H9 (cell line): Measurements from ENCODE around the gene DPF3. TPM values are rescaled to one million over a fixed set of nuclear protein-coding genes. Genes with fewer than 3 reads are reported as not detected.

Experiments used
- DNase-seq: peaks from one replicate; pipeline ENCODE4 v3.0.0-alpha.2; 2017
- H2AFZ ChIP-seq: one replicate; pipeline ENCODE4 v1.6.1; 2013; ENCODE audit warnings: mild to moderate bottlenecking, low read length, control low read depth, moderate library complexity
- H2AK5ac ChIP-seq: 2 replicates; pipeline ENCODE4 v1.6.1; 2013; ENCODE audit warnings: low read length, control low read depth, mixed read lengths; ENCODE audit not compliant: insufficient read length
- H2BK120ac ChIP-seq: one replicate; pipeline ENCODE4 v1.6.1; 2013; ENCODE audit warnings: low read depth, mild to moderate bottlenecking, low read length, control low read depth, inconsistent platforms; ENCODE audit not compliant: poor library complexity, severe bottlenecking
- H2BK12ac ChIP-seq: 2 replicates; pipeline ENCODE4 v1.6.1; 2013; ENCODE audit warnings: low read length, control low read depth, mixed read lengths, low read depth; ENCODE audit not compliant: insufficient read length
- H2BK15ac ChIP-seq: 2 replicates; pipeline ENCODE4 v1.6.1; 2013; ENCODE audit warnings: low read depth, low read length, control low read depth
- H2BK20ac ChIP-seq: one replicate; pipeline ENCODE4 v1.6.1; 2013; ENCODE audit warnings: low read depth, mild to moderate bottlenecking, low read length, control low read depth, inconsistent platforms; ENCODE audit not compliant: poor library complexity, severe bottlenecking
- H2BK5ac ChIP-seq: 2 replicates; pipeline ENCODE4 v1.6.1; 2013; ENCODE audit warnings: low read length, control low read depth, mixed read lengths; ENCODE audit not compliant: insufficient read length
- H3K14ac ChIP-seq: 2 replicates; pipeline ENCODE4 v1.6.1; 2013; ENCODE audit warnings: low read length, control low read depth; ENCODE audit not compliant: insufficient read depth
- H3K18ac ChIP-seq: 2 replicates; pipeline ENCODE4 v1.6.1; 2013; ENCODE audit warnings: low read depth, mild to moderate bottlenecking, mixed read lengths, low read length, control low read depth; ENCODE audit not compliant: insufficient read length
- H3K23ac ChIP-seq: 2 replicates; pipeline ENCODE4 v1.6.1; 2013; ENCODE audit warnings: low read length, control low read depth, mixed read lengths, low read depth; ENCODE audit not compliant: insufficient read length
- H3K23me2 ChIP-seq: 2 replicates; pipeline ENCODE4 v1.6.1; 2013; ENCODE audit warnings: low read depth, mild to moderate bottlenecking, mixed read lengths, low read length, control low read depth; ENCODE audit not compliant: insufficient read length, poor library complexity, severe bottlenecking
- H3K27ac ChIP-seq: 2 replicates; pipeline ENCODE4 v1.5.1; 2013; ENCODE audit warnings: low read length, control low read depth, mixed read lengths, low read depth; ENCODE audit not compliant: insufficient read length
- H3K27me3 ChIP-seq: 2 replicates; pipeline ENCODE4 v1.6.1; 2013; ENCODE audit warnings: low read length, control low read depth, inconsistent platforms; ENCODE audit not compliant: insufficient read depth
- H3K4ac ChIP-seq: 2 replicates; pipeline ENCODE4 v1.6.1; 2013; ENCODE audit warnings: low read depth, mild to moderate bottlenecking, control low read depth, inconsistent platforms, low read length, moderate library complexity
- H3K4me1 ChIP-seq: 2 replicates; pipeline ENCODE4 v1.6.1; 2013; ENCODE audit warnings: low read length, control low read depth, inconsistent platforms; ENCODE audit not compliant: insufficient read depth
- H3K4me2 ChIP-seq: 2 replicates; pipeline ENCODE4 v1.6.1; 2013; ENCODE audit warnings: low read length, control low read depth, mixed read lengths; ENCODE audit not compliant: insufficient read length, insufficient read depth
- H3K56ac ChIP-seq: 2 replicates; pipeline ENCODE4 v1.6.1; 2013; ENCODE audit warnings: low read depth, mild to moderate bottlenecking, mixed read lengths, low read length, control low read depth; ENCODE audit not compliant: insufficient read length
- H3K79me1 ChIP-seq: 2 replicates; pipeline ENCODE4 v1.6.1; 2013; ENCODE audit warnings: low read depth, mild to moderate bottlenecking, moderate library complexity, low read length, control low read depth, inconsistent platforms; ENCODE audit not compliant: insufficient read depth, poor library complexity, severe bottlenecking
- H3K79me2 ChIP-seq: 2 replicates; pipeline ENCODE4 v1.6.1; 2013; ENCODE audit warnings: low read length, control low read depth, inconsistent platforms; ENCODE audit not compliant: insufficient read depth
- H3K9ac ChIP-seq: 2 replicates; pipeline ENCODE4 v1.6.1; 2013; ENCODE audit warnings: low read length, control low read depth, mixed read lengths; ENCODE audit not compliant: insufficient read length; ENCODE audit errors: extremely low read depth
- H3K9me3 ChIP-seq: one replicate; pipeline ENCODE4 v1.6.1; 2013; ENCODE audit warnings: low read depth, low read length, inconsistent platforms; ENCODE audit not compliant: control insufficient read depth
- H3T11ph ChIP-seq: one replicate; pipeline ENCODE4 v1.6.1; 2013; ENCODE audit warnings: mild to moderate bottlenecking, low read length, control low read depth, inconsistent platforms
- H4K20me1 ChIP-seq: one replicate; pipeline ENCODE4 v1.6.1; 2013; ENCODE audit not compliant: control insufficient read depth, insufficient read length, insufficient read depth
- H4K5ac ChIP-seq: 2 replicates; pipeline ENCODE4 v1.6.1; 2013; ENCODE audit warnings: low read depth, mild to moderate bottlenecking, mixed read lengths, low read length, control low read depth; ENCODE audit not compliant: insufficient read length
- H4K8ac ChIP-seq: replicated peaks from 2 replicates; pipeline ENCODE4 v1.6.1; 2013; ENCODE audit warnings: low read length, control low read depth, mixed read lengths, low read depth; ENCODE audit not compliant: insufficient read length
- H4K91ac ChIP-seq: 2 replicates; pipeline ENCODE4 v1.6.1; 2013; ENCODE audit warnings: low read depth, mild to moderate bottlenecking, moderate library complexity, mixed read lengths, low read length, control low read depth; ENCODE audit not compliant: insufficient read length
- H3K27ac Mint-ChIP-seq, 3 experiments: 2 replicates in 2 of 3; 3 replicates in 1 of 3; pipeline ENCODE4 v1.8.0; 2020 to 2021; ENCODE audit warnings: mixed read lengths in 3 of 3, mild to moderate bottlenecking in 1 of 3, moderate library complexity in 1 of 3
- H3K27me3 Mint-ChIP-seq: 2 replicates; pipeline ENCODE4 v1.8.0; 2021; ENCODE audit warnings: low read depth, mild to moderate bottlenecking, moderate library complexity, mixed read lengths
- H3K36me3 Mint-ChIP-seq, 3 experiments: 2 replicates in 2 of 3; 3 replicates in 1 of 3; pipeline ENCODE4 v1.8.0; 2020 to 2021; ENCODE audit warnings: low read depth in 3 of 3, mixed read lengths in 3 of 3; ENCODE audit not compliant: insufficient read depth in 1 of 3
- H3K4me1 Mint-ChIP-seq, 2 experiments: 2 replicates each; pipeline ENCODE4 v1.8.0; 2020; ENCODE audit warnings: mixed read lengths in 2 of 2
- H3K4me3 Mint-ChIP-seq, 2 experiments: 2 replicates in 1 of 2; 3 replicates in 1 of 2; pipeline ENCODE4 v1.8.0; 2020 to 2021; ENCODE audit warnings: mild to moderate bottlenecking in 2 of 2, mixed read lengths in 2 of 2, moderate library complexity in 1 of 2
- H3K9me3 Mint-ChIP-seq, 2 experiments: 2 replicates in 1 of 2; 3 replicates in 1 of 2; pipeline ENCODE4 v1.8.0; 2020; ENCODE audit warnings: mild to moderate bottlenecking in 2 of 2, mixed read lengths in 2 of 2, moderate library complexity in 1 of 2
- CTCF ChIP-seq: fragments of 200-600 bp; sonication (generic); conservative IDR thresholded peaks from 3 replicates; pipeline ENCODE4 v1.8.0; 2021; ENCODE audit warnings: antibody characterized with exemption, mild to moderate bottlenecking
- WGBS: extraction: QIAGEN DNeasy Blood & Tissue Kit; methylation state at CpG from one replicate; pipeline ENCODE4 v1.1.7; 2013; ENCODE audit warnings: missing lambda C conversion rate, low lambda C conversion rate, mixed read lengths; ENCODE audit not compliant: insufficient read length; ENCODE audit errors: extremely low coverage; 5-methylcytosine and 5-hydroxymethylcytosine counted together
- total RNA-seq: library from RNA; stranded (reverse); gene quantifications from 2 replicates; pipeline ENCODE4 v1.2.1, GENCODE V29; 2021

Gene DPF3
- total RNA-seq, 1 experiment from 2014 or later, result not detected

- H2BK12ac ChIP-seq, result no peak overlapping the region
Observed at GRCh38 chr14:72708222-72708621, 185.7 kb downstream of the DPF3 start.

More at GRCh38 chr14:72708222-72708621, 185.7 kb downstream of the DPF3 start:
- no peak overlapping the region for H2BK5ac ChIP-seq
- no peak overlapping the region for H3K23ac ChIP-seq
- Mint-ChIP-seq H3K27ac (no peak overlapping the region; a peak in 1 of 7 replicates), H3K36me3 (peaks cover 0 to 6% (median 3%) of the 10 kb centered on the region in 3 experiments; a peak in 4 of 7 replicates), H3K9me3 (peaks cover 3 to 6% of the 10 kb centered on the region in 2 experiments; a peak in 2 of 5 replicates), H3K4me1 (peaks cover 23 to 24% of the 10 kb centered on the region in 2 experiments), H3K4me3 (no peak overlapping the region), H3K27me3 (no peaks in the 10 kb centered on the region)
- no peak overlapping the region for H3K56ac ChIP-seq
- H3K79me2 ChIP-seq, result no peaks in the 10 kb centered on the region
- no peak overlapping the region for H3K27ac ChIP-seq
- H3K9me3 ChIP-seq, result no peaks in the 10 kb centered on the region
- H2BK15ac ChIP-seq, result no peak overlapping the region
- H4K5ac ChIP-seq, result no peak overlapping the region
- H4K8ac ChIP-seq, result no peak overlapping the region
- H3K4me2 ChIP-seq, result no peak overlapping the region
- no peak overlapping the region for H3K4ac ChIP-seq
- peaks cover 4% of the 10 kb centered on the region; the same call in 1 of the 2 replicates for H3K4me1 ChIP-seq
- no peak overlapping the region for H3K18ac ChIP-seq
- no peak overlapping the region for H2BK20ac ChIP-seq
- H3K79me1 ChIP-seq, result no peaks in the 10 kb centered on the region
- DNase-seq, result no peak
- peak overlapping the region; percentile 0; the same call in 1 of the 2 replicates for H3K14ac ChIP-seq
- no peak overlapping the region for H2BK120ac ChIP-seq
- WGBS, result no CpG with 5 or more reads among the region's 12 CpGs
- no peak overlapping the region for H2AK5ac ChIP-seq
- no peak overlapping the region for H4K91ac ChIP-seq
- no peak overlapping the region for H3K9ac ChIP-seq
- no peak for TF ChIP-seq CTCF
- no peak overlapping the region for H2AFZ ChIP-seq
- no peaks in the 10 kb centered on the region for H4K20me1 ChIP-seq
- no peak overlapping the region for H3T11ph ChIP-seq
- H3K27me3 ChIP-seq, result no peaks in the 10 kb centered on the region
- peaks cover 3% of the 10 kb centered on the region for H3K23me2 ChIP-seq
